Adipose tissue (tissue), 3 donors: ENCODE results near the gene SNAP29. TPM values are rescaled to one million over a fixed set of nuclear protein-coding genes. Genes with fewer than 3 reads are reported as not detected.
"Not testable (repeated sequence)": the region's sequence is repeated elsewhere in the genome, so short reads cannot be mapped to it uniquely, and the experiment has no call there.

Experiments used
- H3K27ac ChIP-seq: one replicate; pipeline ENCODE4 v1.5.1; 2013; ENCODE audit warnings: low read depth, low read length
- WGBS, 3 donors: extraction: QIAGEN DNeasy Blood & Tissue Kit; methylation state at CpG; one replicate each; pipeline ENCODE4 v1.1.7; 2013; 5-methylcytosine and 5-hydroxymethylcytosine counted together
- polyA plus RNA-seq, 3 donors: library from polyadenylated mRNA; stranded (reverse); fragments of 200-250 nt; gene quantifications; one replicate each; pipeline ENCODE4 v1.2.3, GENCODE V29; 2013
- donor health status: healthy with polysubstance abuse.
- donor health status: Bipolar disorder and iron deficiency.
- donor health status: healthy.

SNAP29 gene
- polyA plus RNA-seq, 3 donors = 9.5 to 18.4 (median 13.4) TPM

DNA sequence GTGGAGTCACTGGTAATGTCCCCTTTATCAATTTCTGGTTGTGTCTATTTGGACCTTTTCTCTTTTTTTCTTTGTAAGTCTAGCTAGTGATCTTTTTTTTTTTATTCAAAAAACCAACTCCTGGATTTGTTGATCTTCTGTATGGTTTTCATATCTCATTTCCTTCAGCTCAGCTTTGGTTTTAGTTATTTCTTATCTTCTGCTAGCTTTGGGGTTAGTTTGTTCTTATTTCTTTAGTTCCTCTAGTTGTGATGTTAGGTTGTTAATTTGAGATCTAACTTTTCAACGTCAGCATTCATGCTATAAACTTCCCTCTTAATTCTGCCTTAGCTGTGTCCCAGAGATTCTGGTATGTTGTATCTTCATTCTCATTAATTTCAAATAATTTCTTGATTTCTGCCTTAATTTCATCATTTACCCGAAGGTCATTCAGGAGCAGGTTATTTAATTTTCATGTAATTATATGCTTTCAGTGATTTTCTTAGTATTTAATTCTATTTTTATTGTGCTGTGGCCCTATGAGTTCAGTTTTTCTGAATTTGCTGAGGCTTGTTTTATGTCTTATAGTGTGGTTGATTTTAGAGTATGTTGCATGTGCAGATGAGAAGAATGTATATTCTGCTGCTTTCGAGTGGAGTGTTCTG lies 29.2 kb upstream of the SNAP29 start:
- no peak overlapping the region for H3K27ac ChIP-seq
- WGBS, 3 donors = 86 to 96% (median 89%) methylated on average over 3 of the region's 3 CpGs

DNA sequence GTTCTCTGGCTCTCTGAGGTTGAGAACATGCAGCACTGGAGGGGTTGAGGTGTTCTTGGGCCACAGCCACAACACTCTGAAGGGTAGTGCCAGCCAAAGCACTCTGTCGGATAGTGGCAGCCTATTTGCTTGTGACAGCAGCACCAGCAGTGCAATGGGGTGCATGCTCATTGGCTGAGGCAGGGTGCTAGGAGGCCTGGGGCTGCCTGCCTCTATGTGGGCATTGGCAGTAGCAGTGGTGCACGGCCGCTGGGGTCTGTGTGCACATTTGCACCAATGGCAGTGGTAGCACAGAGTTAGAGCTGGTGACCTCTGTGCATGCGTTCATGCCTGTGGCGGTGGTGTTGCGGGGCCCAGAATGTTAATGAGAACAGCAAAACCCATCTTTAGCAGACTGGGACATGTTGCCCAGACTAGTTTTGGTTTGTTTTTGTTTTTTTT lies 25.6 kb upstream of the SNAP29 start:
- H3K27ac ChIP-seq = no peak overlapping the region
- WGBS, 3 donors = 96 to 97% (median 97%) methylated on average over 6 of the region's 6 CpGs

DNA sequence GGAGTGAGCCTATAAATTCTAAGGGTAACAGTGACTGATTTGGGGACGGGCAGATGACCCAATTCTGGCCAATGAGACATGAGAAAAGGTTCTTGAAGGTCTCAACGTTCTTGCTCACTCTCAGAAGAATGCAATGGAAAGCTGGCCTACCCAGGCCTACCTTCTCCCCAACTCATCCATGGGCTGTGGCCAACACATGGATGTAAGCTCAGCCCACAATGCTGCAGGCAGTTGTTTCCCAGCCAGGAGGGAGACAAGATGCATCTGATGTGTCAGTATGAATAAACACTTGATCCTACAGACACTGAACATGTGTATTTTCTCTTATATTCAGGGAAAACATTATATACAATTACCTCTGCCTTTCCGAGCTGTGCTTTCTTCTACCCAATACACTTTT lies 24.6 kb upstream of the SNAP29 start:
- 77 to 92% (median 89%) methylated on average over 3 of the region's 3 CpGs for WGBS, 3 donors
- H3K27ac ChIP-seq = no peak overlapping the region

DNA sequence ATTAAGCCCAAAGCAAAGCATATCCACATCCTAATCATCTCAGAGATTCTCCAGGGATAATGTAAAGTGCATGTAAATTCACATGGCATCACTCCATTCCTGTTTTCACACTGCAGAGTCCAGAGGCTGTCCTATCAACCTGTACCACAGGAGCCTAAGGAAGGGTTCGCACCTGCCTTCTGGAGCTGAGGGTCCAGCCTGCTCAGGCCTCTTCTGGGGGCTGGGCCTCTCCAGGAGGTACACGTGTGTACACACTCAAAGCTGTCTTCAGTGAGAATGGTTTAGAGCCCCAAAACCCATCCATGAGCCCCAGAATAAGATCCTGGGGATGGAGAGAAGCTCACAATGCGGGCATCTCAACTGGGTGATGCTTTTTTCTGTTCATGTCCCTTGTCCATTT lies 24.1 kb upstream of the SNAP29 start:
- no peak overlapping the region for H3K27ac ChIP-seq
- 94 to 98% (median 97%) methylated on average over 3 of the region's 3 CpGs for WGBS, 3 donors

DNA sequence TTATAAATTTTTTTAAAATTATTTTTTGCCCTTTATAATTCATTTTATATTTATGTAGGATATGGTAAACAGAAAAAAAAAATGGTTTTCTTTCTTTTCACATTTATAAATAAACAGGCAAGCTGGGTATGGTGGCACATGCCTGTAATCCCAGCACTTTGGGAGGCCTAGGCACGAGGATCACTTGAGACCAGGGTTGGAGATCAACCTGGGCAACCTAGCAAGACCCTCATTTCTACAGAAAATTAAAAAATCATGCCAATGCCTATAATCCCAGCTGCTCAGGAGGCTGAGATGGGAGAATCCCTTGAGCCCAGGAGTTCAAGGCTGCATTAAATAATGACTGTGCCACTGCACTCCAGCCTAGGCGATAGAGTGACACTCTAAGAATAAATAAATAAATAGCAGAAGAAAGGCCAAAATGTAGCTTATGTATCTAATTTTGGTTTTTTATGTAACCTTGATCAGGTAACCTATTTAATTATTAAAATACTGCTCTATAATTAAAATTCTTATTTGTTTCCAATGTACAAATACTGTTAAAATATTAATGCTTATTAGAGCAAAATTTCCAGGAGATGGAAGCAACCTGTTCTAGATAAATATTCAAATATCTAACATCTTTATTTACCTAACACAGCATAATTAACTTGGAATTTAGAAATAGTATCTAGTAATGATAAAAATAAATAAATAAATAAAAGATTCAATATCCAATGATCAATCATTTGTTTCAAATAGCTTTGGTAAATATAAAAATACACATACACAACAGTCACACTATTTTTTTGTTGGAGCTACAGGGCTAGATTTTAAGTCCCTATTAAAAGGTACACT lies 21.6 kb upstream of the SNAP29 start:
- WGBS, 3 donors = 93 to 97% (median 94%) methylated on average over 2 of the region's 2 CpGs
- H3K27ac ChIP-seq = no peak overlapping the region

DNA sequence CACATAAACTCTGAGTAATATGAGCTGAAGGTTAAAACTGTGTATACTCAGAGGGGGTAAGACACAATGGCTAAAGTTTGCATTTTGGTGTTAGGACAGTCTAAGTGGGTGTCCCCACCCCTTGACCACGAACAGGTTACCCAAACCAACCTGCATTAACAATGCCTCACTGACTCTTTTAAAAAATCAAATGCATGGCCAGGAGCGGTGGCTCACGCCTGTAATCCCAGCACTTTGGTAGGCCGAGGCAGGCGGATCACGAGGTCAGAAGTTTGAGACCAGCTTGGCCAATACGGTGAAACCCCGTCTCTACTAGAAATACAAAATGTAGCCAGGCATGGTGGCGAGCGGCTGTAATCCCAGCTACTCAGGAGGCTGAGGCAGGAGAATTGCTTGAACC lies 19.5 kb upstream of the SNAP29 start:
- not testable (repeated sequence) for H3K27ac ChIP-seq
- 97 to 99% (median 97%) methylated on average over 10 of the region's 10 CpGs for WGBS, 3 donors

DNA sequence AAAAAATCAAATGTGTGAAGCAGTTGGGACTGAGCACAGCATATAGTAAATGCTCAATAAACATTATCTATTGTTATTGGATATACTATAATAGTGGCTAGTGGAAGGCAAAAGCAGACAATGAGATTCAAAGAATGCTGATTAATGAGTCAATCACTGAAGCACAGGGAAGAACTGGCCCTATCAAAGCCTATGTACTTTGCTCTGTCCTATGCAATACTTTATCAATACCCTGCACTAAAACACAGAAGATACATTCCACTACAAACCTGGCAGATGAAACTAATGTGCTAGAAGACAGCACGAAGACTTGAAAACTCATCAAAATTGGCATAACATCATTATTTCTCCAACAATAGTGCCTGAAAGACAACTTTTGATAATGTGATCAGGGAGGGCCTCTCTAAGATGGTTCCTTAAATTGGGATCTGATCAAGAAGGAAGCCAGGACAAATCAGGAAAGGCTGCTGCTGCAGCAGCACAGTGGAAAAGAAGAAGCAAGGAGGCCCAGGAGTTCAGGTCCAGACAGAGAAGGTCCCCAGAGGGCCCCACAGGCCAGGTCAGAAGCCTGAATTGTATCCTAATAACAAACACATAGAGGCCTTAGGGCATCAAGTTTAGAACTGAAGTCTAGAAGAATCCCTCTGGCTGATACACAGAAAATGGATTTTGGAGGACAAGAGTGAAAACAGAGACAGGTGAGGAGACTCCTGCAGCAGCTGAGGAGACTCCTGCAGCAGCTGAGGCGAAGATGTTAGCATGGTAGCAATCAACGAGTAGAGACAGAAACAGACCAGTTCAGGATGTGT lies 18.8 kb upstream of the SNAP29 start:
- no peak overlapping the region for H3K27ac ChIP-seq
- WGBS, 3 donors = 89 to 93% (median 90%) methylated on average over 3 of the region's 3 CpGs

DNA sequence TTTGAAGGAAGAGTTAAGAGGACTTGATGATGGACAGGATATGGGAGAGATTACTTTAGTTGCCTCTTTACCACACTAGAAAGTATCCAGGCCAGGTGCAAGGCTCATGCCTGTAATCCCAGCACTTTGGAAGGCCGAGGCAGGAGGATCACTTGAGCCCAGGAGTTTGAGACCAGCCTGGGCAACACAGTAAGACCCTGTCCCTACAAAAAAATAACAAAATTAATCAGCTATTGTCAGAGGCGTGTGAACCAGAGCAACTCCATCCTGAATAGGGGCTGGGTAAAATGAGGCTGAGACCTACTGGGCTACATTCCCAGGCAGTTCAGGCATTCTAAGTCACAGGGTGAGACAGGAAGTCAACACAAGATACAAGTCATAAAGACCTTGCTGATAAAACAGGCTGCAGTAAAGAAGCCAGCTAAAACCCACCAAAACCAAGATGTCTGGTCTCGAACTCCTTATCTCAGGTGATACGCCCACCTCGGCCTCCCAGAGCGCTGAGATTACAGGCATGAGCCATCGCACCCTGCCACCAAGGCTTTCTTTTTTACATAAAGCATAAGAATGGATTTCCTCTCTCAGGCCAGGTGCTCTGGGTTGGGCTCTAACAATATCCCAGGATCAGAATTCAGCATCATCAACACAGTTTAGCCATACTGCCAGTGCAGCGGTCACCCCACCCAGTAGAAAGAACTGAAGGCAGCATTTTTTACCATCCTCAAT lies 18.0 kb upstream of the SNAP29 start:
- no peak overlapping the region for H3K27ac ChIP-seq
- 74 to 89% (median 82%) methylated on average over 8 of the region's 8 CpGs for WGBS, 3 donors

DNA sequence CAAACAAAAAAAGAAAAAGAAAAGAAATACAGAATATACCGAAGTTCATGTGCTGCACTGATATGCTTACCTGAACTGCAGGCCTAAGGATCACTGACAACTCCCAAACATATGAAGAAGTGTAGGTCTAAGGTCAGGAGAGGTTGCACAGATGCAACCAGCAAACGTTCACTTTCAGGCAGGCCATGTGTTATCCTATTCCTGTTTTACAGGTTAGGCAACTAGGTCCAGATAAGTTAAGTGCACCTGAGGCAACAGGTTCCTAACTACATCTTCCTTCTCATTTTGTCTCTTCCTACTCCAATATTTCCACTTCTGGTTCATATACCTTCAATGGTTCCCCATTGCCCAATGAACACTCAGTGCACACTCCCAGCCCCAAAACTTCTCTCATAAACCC lies 15.3 kb upstream of the SNAP29 start:
- 18 to 41% (median 21%) methylated on average over 2 of the region's 2 CpGs for WGBS, 3 donors
- H3K27ac ChIP-seq = no peak overlapping the region

DNA sequence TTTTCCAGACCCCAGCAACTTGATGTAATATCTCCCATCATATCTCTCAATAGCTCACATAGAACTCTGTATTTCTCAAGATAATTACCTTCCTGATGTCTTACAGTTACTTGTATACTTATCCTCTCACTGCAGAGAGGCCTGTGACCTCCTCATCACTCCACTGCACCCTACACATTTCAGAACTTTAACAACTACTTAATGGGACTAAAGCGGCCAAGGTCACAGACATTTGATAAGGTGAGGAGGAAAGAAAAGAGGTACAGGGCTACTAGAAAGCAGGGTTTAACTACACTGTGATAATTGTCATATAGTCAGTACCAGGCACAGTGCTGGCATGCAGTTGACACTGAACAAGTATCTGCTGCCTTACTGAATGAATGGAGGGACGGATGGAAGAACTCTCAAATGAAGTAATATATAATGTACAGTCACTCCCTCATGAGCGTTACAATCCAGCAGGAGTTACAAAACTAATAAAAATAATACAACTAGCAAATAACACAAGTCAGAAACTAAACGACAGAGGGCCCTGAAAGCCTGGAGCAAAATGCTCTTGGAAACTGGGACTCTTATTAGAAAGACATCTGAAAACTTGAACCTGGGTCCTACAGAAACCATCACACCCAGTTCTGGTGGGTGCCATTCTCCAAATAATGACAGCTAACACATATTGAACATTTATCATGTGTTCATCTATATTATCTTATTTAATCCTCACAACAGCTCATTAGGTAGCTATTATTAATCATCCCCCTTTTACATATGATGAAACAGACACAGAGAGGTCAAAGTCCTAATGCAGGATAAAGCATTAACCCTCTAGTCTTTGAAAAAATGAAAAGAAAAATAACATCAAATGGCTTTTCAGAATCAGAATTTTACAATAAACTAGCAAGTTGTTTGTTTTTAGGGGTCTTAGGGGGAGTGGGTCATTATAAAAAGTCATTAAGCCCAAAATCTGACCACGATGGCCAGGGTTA lies 14.5 kb upstream of the SNAP29 start:
- no peak overlapping the region for H3K27ac ChIP-seq
- WGBS, 3 donors = 66 to 91% (median 89%) methylated on average over 5 of the region's 5 CpGs

DNA sequence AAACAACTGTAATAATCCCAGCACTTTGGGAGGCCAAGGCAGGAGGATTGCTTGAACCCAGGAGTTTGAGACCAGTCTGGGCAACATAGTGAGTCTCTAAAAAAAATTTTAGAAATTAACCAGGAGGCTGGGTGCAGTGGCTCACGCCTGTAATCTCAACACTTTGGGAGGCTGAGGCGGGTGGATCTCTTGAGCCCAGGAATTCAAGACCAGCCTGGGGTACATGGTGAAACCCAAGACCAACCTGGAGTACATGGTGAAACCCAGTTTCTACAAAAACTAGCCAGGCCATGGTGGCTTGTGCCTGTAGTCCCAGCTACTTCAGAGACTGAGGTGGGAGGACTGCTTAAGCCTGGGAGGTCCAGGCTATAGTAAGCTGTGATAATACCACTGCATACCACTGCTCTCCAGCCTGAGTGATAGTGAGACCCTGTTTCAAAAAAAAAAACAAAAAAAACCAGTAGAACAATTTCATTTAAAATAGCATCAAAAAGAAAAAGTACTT lies 11.4 kb upstream of the SNAP29 start:
- 92 to 98% (median 96%) methylated on average over 2 of the region's 2 CpGs for WGBS, 3 donors
- H3K27ac ChIP-seq = no peak overlapping the region

DNA sequence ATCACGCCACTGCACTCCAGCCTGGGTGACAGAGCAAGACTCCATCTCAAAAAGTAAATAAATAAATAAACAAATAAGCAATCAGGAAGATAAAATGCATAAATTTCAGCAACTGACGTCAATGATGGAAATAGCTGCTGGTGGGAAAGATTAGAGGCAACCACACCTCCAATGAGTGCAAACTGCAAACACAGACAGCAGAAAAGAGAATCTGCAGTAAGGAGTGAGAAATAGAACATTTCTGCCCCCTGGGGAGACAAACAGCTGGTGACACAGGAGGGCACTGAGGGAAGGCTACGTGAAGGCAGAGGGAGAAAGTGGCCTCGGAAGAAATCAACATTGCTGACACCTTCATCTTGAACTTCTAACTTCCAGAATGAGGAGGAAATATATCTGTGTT lies 6.7 kb upstream of the SNAP29 start:
- WGBS, 3 donors = 48 to 60% (median 55%) methylated on average over 4 of the region's 4 CpGs
- no peak overlapping the region for H3K27ac ChIP-seq

DNA sequence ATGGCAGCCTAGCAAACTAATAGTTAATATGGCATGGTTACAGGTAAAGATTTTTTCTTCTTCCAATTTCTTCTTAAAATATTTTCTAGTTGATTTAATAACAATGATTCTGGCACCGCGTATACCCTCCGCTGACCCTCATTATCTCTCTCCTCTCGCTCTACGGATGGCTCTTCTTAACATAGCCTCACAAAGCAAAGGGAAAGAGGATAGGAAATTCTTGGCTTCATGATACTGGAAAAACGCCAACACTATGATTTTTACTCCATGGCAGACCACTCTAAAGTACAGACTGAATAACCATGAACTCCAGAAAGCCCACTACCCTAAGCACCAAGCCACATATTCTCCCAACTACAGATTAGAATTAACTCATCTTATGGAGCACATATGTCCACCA lies 6.3 kb upstream of the SNAP29 start:
- no peak overlapping the region for H3K27ac ChIP-seq

DNA sequence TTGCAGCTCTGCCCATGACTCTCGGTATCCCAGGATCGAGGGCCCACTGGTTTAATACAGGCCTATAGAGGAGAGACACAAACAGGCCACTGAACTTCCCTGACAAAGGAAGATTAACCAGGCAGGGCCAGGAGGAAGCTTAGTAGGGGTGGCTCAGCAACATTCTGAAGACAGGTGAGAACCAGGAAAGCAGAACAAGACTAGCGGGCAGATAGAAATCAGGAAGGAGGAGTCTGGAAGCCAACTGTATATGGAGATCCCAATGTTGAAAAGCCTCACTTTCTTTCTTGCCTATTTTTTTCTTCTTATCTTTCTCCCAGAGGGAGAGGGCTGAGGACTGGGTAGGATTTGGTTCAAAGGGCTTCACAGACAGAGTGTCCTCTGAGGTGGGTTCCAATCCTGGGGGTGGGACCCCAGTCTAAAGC lies 5.6 kb upstream of the SNAP29 start:
- H3K27ac ChIP-seq = no peak overlapping the region
- WGBS, 3 donors = 80 to 94% (median 81%) methylated on average over 3 of the region's 3 CpGs

More for the DNA sequence above, 6.3 kb upstream of the SNAP29 start:
- WGBS, 3 donors = 43 to 70% (median 61%) methylated on average over 6 of the region's 6 CpGs

DNA sequence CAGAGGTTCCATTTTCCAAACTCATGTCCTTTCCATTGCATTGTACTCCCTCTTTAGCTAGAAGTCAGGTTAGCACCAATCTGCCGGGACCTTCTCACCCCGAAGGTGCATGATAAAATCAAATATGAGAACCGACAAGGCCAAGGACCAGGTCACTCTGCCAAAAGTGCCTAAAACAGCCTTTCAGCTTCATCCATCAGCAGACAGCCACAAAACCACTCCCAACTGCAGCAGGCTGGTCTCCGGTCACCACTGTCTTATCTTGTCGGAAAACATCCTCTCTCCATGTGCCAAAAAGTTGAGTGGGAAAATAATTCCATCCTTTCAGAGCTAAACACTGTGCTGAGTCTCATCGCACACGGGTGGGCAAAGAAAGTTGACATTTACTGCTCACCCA lies 1.6 kb upstream of the SNAP29 start:
- no peak overlapping the region for H3K27ac ChIP-seq
- WGBS, 3 donors = 44 to 52% (median 51%) methylated on average over 7 of the region's 7 CpGs

DNA sequence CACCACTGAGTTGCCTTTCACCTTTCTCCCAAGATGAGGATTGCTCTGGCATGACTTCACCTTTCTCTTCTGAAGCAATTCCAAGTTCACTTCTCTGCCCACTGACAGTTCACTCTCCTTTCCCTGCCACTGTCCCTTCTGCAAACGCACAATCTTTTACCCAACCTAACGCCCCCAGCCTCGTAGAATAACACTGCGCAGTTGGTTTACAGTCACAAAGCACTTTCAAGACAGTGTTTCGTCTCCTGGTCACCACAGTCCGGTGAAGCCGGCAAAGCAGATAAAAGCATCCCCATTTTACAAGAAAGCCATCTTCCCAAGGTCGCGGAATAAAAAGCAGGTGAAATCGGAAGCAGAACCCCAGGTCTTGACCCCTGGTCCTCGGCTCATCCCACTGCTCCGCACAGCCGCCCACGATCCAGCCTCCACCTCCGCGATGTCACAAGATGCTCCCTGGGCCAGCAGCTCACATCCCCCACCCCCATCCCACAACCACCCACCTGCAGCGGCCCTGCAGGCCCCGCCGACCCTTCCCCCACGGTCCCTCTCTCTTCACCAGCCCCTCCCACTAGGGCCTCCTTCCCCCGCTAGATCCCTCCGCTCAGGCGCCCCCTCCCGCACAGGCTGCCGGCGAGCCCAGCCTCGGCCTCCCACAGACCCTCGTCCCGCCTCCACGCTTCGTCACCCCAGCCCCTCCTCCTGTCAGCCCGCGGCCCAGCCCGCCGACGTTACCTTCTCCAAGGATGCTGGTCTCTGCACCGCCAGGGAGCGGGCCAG lies 781 bp upstream of the SNAP29 start:
- WGBS, 3 donors = 1 to 2% (median 1%) methylated on average over 34 to 38 of the region's 38 CpGs
- H3K27ac ChIP-seq = no peak overlapping the region
